AG08396 (cell line): ENCODE measurements around the gene SIGLEC11.
A peak's percentile ranks its signal among the peaks of the same experiment; 100 is the strongest.
"Not testable (repeated sequence)": the region's sequence is repeated elsewhere in the genome, so short reads cannot be mapped to it uniquely, and the experiment has no call there.

Experiments used
- DNase-seq: peaks from one replicate; pipeline ENCODE4 v3.0.0; 2012; ENCODE audit warnings: low spot score, mixed read lengths

SIGLEC11 gene, protein sequence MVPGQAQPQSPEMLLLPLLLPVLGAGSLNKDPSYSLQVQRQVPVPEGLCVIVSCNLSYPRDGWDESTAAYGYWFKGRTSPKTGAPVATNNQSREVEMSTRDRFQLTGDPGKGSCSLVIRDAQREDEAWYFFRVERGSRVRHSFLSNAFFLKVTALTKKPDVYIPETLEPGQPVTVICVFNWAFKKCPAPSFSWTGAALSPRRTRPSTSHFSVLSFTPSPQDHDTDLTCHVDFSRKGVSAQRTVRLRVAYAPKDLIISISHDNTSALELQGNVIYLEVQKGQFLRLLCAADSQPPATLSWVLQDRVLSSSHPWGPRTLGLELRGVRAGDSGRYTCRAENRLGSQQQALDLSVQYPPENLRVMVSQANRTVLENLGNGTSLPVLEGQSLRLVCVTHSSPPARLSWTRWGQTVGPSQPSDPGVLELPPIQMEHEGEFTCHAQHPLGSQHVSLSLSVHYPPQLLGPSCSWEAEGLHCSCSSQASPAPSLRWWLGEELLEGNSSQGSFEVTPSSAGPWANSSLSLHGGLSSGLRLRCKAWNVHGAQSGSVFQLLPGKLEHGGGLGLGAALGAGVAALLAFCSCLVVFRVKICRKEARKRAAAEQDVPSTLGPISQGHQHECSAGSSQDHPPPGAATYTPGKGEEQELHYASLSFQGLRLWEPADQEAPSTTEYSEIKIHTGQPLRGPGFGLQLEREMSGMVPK

GRCh38 chr19:49960980-49961379, at the start of gene SIGLEC11:
SIGLEC11 (minus strand) TSS chr19:49961172; CDS start chr19:49961081, 91 bp downstream.
- DNase-seq = not testable (repeated sequence)

- DNase-seq = no peak
Observed at GRCh38 chr19:50008532-50008931, 47.6 kb upstream of the SIGLEC11 start.

- DNase-seq = no peak
Observed at GRCh38 chr19:50007947-50008346, 47.0 kb upstream of the SIGLEC11 start.

- no peak for DNase-seq
Observed at GRCh38 chr19:50007170-50007569, 46.2 kb upstream of the SIGLEC11 start.

- DNase-seq = no peak
Observed at GRCh38 chr19:50005428-50005827, 44.5 kb upstream of the SIGLEC11 start.

GRCh38 chr19:50003810-50004419, 42.9 kb upstream of the SIGLEC11 start:
- peak; percentile 92 for DNase-seq

DNA sequence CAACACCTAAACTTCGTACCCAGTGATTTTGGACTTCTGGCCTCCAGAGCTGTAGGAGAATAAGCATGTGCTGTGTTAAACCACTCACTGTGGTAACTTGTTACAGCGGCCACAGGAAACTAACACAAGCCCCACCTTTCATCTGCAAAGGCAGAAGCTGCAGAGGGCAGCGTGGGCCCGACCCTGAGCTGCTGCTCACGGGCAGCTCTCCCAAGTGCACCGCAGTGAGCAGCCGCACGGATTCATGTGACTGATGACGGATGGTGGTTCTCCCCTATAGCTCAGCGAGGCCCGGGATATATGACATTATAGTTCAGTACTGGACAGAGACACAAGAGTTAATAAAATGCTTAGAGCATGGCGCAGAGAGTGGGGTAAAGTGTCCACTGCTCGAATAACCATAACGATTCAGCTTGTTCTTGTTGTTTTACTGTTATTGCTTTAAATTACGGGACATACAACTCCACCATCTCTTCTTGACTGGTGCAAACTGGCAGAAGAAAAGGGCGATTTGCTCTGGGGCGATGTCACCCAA, 42.3 kb upstream of the SIGLEC11 start:
- no peak for DNase-seq

DNA sequence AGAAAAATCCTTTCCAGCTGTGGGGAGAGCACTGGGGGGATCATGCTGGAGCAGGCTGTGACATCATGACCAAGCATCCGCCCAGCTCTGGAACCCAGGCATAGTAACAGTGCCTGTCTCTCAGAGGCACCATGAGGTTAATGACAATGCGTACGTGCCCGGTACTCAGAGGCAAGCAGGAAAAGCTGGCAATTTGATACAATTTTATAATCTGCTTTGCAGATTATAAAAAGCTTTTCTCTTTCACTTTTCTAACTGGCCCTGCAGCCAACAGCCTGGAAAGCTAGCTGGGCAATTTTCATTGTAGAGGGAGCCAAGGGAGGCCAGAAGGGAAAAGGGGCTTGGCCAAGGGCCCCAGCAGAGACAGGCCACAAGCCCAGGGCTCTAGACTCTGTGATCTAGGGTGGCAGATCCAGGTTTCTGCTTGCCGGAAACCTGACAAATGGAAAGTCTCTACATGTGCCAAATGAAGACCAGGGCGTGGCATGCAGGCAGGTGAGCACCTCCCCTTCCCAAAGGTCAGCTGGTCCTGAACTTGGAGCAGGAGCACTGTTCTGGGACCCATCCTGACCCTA, 41.5 kb upstream of the SIGLEC11 start:
- DNase-seq = no peak

DNA sequence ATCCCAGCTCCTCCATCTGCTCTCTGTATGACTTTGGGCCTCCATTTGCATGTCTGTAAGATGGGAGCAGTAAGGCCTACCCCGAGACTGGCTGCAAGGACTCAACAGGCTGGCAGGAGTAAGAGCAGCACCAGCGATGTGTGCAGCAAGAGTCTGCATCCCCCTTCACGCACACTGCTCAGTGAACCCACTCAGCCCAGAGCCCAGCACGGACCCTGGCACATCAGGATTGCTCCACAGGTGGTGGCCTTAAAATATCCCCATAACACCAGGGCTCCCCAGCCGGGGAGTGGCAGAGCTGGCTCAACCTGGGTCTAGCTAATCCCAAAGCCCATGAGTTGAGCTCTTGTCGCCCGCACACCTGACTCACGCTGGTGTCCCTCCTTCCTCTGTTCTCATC, 40.8 kb upstream of the SIGLEC11 start:
- no peak for DNase-seq

GRCh38 chr19:50000841-50001557, 40.0 kb upstream of the SIGLEC11 start:
- DNase-seq = no peak

DNA sequence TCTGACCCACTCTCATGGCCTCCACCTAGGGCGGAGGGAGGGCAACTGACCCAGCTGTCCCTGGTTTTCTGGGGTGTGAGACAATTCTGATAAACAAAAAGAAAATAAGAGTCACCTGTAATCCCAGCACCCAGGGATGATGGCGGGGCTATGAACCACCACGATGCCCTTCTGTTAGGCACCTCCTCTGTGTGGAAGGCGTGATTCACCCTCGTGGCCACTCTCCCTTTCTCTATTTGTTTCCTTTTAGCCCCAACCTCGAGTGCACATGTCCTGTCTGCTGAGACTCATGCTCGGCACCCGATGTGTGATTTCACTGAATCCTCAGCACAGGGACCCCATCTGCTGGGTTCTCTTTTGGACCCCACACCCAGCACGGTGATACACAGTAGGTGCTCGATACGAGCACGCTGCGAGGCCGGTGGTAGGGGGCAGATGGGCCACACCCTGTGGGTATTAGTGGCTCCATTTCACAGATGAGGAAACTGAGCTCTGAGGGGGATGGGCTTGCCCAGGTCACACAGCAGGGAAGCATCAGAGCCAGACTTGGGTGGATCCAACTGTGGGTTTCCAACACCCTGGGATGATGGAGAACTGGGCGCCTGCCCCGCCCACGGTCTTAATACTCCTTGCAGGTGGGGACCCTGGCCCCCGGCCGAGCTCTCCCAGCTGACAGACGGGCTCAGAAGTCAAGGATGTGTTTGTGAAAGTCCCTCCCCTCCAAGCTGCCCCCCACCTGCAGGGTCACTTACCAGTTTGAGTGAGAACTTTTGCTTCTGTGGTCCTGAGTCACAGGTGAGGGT, 39.3 kb upstream of the SIGLEC11 start:
- DNase-seq = no peak

- no peak for DNase-seq
Observed at GRCh38 chr19:49999371-50000010, 38.5 kb upstream of the SIGLEC11 start.

- peak; percentile 35 for DNase-seq
Observed at GRCh38 chr19:49997709-49998108, 36.7 kb upstream of the SIGLEC11 start.

DNA sequence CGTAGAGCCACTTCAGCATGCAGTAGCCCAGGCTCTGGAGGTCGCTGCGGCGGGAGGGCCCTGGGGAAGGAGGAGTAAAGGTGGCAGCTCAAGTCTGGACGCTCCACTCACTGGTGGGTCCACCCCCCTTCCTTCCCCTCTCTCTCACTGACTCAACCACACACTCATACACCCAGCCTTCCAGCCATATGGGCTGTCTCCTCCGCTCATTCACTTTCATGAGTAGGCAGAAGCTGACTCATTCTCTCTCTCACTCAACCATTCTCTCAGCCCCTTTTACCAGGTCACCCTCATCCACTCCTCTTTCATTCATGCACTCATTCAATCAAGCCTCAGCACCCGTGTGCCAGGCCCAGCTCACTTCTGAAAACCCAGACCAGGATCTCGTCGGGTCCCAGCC, 27.5 kb upstream of the SIGLEC11 start:
- DNase-seq = peak; percentile 36

- no peak for DNase-seq
Observed at GRCh38 chr19:49988007-49988406, 27.0 kb upstream of the SIGLEC11 start.

- peak; percentile 78 for DNase-seq
Observed at GRCh38 chr19:49987159-49987698, 26.3 kb upstream of the SIGLEC11 start.

- no peak for DNase-seq
Observed at GRCh38 chr19:49986354-49986753, 25.4 kb upstream of the SIGLEC11 start.

DNA sequence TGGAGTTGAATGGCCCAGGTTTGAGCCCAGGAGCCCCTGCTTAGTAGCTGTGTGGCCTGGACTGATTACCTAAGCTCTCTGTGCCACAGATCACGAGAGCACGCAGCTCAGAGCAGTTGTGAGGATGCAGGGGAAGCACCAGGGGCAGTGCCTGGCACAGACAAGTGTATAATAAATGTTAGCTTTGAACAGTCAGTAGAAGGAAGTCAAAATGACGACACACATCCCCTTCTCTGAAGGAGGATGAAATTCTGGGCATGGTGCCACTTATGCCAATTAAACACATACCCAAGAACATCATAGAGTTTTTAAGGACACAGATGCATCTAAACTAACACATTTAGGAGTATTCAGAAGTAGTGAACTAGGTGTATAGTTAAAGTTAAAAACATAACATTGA, 24.9 kb upstream of the SIGLEC11 start:
- DNase-seq = no peak

DNA sequence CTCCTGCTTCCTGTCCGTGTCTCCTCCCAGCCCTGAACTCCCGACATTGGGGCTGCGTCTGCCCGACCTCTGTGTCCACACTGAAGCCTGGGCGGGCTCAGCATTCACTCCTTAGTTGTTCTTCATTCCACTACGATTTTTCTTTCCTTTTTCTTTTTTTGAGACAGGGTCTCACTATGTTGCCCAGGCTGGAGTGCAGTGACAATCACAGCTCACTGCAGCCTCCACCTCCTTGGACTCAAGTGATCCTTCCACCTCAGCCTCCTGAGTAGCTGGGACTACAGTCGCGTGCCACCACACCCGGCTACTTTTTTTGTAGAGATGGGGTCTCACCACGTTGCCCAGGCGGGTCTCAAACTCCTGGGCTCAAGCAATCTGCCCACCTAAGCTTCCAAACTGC, 23.5 kb upstream of the SIGLEC11 start:
- no peak for DNase-seq

DNA sequence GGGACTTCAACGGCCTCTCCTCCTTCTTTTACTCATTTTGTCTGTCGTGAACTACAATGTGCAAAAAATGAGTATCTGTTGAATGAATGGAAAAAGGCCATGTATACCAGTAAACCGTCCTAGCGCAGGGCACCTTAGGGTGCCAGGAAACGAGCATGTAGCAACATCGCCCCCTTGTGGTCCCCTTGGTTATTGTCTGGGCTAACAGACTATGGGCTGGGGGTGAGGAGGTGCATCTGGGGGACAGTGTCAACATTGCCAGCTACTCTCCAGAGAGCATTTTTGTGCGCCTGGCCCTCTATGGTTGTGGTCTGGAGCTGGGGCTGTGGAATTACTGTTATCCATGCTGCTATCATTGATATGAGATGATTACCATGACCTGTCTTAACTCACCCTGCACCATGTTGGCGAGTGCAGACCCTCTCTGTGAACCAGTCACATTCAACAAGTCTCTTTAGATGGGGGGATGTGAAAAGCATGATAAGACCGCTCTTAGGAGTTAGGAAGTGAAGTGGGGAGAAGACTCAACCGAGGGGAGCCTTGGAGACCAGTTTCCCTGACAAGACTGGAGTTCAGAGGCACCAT, 22.8 kb upstream of the SIGLEC11 start:
- peak; percentile 53 for DNase-seq
